GM12891 (cell line): ENCODE measurements around the gene TMEM205.
A peak's percentile ranks its signal among the peaks of the same experiment; 100 is the strongest.

Source experiments
- DNase-seq: peaks from one replicate; pipeline ENCODE4 v3.0.0; 2011; ENCODE audit warnings: low spot score; ENCODE audit not compliant: insufficient read length
- FAIRE-seq: peaks from 2 replicates; lab custom pipeline; 2011; peaks lifted over from hg19 to GRCh38; lab: Jason Lieb, UNC
- PAX5 ChIP-seq: IDR thresholded peaks from 2 replicates; pipeline ENCODE4 v1.6.1; 2011; ENCODE audit warnings: low read length, moderate library complexity, mild to moderate bottlenecking; ENCODE audit not compliant: insufficient read depth, severe bottlenecking
- POLR2A ChIP-seq: IDR thresholded peaks from 2 replicates; pipeline ENCODE4 v1.6.1; 2011; ENCODE audit warnings: low read depth, low read length, control low read depth
- POLR2AphosphoS5 ChIP-seq: IDR thresholded peaks from 2 replicates; pipeline ENCODE4 v1.6.1; 2011; ENCODE audit warnings: low read depth, low read length, control low read depth
- POU2F2 ChIP-seq: IDR thresholded peaks from 2 replicates; pipeline ENCODE4 v1.6.1; 2011; ENCODE audit warnings: low read depth, mild to moderate bottlenecking, control low read depth, low read length, moderate library complexity
- SPI1 ChIP-seq: IDR thresholded peaks from 2 replicates; pipeline ENCODE4 v1.6.1; 2011; ENCODE audit warnings: low read depth, low read length, control low read depth
- TAF1 ChIP-seq: IDR thresholded peaks from 2 replicates; pipeline ENCODE4 v1.6.1; 2011; ENCODE audit warnings: low read depth, low read length, control low read depth

TMEM205 gene

DNA sequence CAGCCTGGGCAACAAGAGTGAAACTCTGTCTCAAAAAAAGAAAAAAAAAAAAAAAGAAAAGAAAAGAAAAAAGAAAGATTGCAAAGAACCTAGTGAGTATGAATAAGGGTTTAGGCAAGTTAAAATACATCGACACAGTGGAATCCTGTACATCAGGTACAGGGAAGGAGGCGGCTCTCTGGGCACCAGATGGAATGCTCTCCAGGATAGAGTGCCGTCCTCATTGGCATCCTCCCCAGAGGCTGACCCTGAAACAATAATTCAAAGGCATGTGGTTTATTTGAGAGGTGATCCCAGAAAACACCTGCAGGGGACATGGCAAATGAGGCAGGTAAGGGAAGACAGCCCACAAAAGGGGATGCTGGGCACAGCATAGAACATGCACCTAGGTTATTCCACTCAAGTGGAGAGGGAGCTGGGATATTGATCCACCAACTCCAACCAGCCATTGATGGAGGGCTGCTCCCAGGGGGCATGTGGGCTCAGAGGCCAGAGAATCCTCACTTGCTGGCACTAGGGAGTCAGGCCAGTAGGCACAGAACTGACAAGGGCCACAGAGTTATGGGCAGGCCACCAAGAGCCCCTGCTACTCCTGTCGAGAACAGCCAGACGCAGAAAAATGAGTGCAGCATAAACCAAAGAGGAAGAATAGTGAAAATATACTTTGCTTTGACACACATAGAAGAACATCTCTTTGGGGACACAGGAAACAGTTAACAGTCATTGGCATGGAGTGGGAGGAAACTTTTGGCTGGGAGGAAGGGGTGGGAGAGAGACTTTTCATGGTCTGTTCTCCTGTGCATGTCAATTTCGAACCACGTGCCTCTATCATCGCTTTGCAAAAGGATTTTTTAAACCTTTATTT lies 45.9 kb downstream of the TMEM205 start:
- no peak for FAIRE-seq
- no peak for DNase-seq
- no peak for TF ChIP-seq SPI1
- no peak for TF ChIP-seq POU2F2
- no peak for TF ChIP-seq TAF1
- no peak for TF ChIP-seq PAX5
- no peak for TF ChIP-seq POLR2AphosphoS5
- no peak for TF ChIP-seq POLR2A

DNA sequence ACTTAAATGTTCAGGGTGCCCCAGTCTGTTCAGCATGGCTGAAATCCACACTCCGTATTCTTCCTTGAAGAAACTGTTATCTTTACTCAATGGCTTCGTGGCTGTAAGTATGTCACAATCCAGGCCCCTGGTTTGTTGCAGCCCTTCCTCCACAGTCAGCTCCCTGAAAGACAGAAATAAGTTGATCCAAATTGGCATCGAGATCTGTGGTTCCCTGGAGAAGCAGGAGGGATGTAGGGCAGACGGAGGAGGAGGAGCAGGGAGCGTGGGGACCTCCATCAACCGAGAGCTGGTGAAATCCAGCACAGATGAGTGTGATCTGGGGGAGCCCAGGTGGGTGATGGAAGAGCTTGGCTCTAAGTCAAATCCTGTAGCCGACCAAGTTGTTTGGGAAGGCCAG lies 49.8 kb downstream of the TMEM205 start:
- DNase-seq: no peak
- TF ChIP-seq PAX5 (no peak), TAF1 (no peak), SPI1 (no peak), POU2F2 (no peak), POLR2A (no peak), POLR2AphosphoS5 (no peak)
- no peak for FAIRE-seq

DNA sequence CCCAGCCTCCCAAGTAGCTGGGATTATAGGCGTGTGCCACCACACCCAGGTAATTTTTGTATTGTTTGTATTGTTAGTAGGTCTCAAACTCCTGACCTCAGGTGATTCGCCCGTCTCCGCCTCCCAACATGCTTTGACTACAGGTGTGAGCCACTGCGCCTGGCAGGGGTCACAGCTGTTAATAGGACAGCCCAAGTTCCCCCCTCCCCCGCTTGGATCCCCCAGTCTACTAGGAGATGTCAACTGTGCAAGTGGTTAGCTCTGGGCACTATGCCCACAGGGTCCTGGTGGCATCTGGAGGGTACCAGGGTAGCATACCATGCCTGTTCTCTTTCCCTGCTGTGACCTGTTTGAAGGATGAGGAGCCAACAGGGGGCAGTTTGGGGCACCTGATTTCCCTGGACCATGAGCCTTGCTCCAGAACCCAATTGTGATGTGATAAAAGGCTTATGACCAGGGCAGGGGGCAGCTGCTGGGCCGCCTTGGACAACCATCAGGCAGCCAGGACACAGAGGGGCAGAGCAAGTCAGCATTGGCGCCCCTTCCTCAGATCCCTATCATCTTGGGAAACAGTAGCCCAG lies 50.3 kb downstream of the TMEM205 start, which contains the start of gene TSPAN16:
TSPAN16 (plus strand) TSS at position 496 of the 581 bp plus-strand sequence. CDS start 138 bp downstream, outside the sequence.
- DNase-seq (no peak), FAIRE-seq (no peak)
- no peak for TF ChIP-seq POU2F2

DNA sequence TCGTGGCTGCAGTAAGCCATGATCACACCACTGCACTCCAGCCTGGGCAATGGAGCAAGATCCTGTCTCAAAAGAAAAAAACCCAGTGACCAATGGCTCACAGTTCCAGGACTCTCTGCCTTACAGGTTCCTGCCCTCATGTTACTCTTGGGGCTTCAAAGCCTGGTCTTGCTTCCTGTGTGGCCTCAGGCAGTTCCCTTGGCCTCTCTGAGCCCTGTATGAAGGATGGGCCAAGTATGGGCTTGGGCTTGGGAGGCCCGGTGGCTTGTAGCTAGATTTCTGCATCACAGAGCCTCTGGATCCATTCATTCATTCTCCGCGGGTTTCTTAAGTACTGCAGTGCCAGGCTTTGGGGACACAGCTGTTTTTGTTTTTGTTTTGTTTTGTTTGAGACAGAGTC lies 50.9 kb downstream of the TMEM205 start:
- FAIRE-seq: no peak
- no peak for DNase-seq
- TF ChIP-seq POLR2A (no peak), POU2F2 (no peak), PAX5 (no peak), POLR2AphosphoS5 (no peak), TAF1 (no peak), SPI1 (no peak)

- TF ChIP-seq SPI1 (no peak), POU2F2 (no peak; the same call in 1 of the 2 replicates), POLR2A (no peak), PAX5 (no peak), TAF1 (no peak), POLR2AphosphoS5 (no peak)
- peak; percentile 86 for DNase-seq
- peak; percentile 93 for FAIRE-seq
Observed at GRCh38 chr19:11293433-11294389, 52.4 kb downstream of the TMEM205 start.
